WTC11 (cell line): ENCODE measurements around the gene EHF.

Experiments
- CTCF ChIP-seq: fragments of 200-600 bp; IDR thresholded peaks from 2 replicates; pipeline ENCODE4 v1.8.0; 2022; ENCODE audit warnings: antibody characterized with exemption
- ZNF232 ChIP-seq: sonication (generic); formaldehyde crosslinking; IDR thresholded peaks from 2 replicates; pipeline ENCODE4 v1.8.0; 2022; ENCODE audit warnings: mild to moderate bottlenecking, missing genetic modification reagents

- TF ChIP-seq CTCF, result no peak
- no peak for TF ChIP-seq ZNF232 (CRISPR knock-in tag)
These were observed 20.0 kb downstream of the EHF start for GRCh38 chr11:34640924-34641275.
